NCI-H187 (cell line): ENCODE results near the gene TRAF3IP1.
"Not testable (repeated sequence)": the region's sequence is repeated elsewhere in the genome, so short reads cannot be mapped to it uniquely, and the experiment has no call there.

Experiments
- DNase-seq, 2 experiments: peaks; one replicate each; lab custom pipeline; 2025; lab: John Stamatoyannopoulos, UW

The TRAF3IP1 gene

DNA sequence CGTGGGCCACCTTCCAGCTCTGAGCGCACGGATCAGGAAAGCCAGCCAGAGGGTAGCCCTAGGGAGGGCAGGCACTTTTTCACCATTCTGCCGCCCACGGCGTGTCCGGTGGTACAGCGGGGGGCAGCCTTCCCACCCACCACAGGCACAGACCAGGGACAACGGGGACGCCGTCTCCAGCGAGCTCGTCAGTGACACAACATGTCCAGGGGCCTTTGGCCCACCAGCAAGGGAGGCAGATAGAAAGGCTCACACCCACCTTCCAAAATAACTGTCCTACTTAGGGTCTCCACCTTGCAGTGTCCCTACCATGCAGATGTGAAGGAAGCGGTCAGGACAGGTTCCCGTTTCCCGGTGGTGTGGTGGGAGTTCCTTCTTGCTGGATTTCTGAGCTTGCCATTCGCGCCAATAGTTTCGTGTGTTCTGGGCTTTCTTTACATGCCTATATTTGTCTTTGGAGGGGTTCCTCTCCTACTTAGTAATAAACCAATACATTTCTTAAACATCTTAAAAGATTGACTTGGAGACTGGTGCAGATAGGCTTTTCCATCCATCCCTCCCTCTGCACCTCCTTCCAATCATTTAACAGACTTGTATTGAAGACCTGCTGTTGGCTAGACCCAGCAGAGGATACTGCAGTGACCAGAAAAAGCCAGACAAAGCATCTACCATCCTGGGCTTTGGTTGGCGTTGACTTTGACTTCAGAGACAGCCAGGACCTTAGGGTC is 107.3 kb downstream of the TRAF3IP1 start:
- DNase-seq: no peak

DNA sequence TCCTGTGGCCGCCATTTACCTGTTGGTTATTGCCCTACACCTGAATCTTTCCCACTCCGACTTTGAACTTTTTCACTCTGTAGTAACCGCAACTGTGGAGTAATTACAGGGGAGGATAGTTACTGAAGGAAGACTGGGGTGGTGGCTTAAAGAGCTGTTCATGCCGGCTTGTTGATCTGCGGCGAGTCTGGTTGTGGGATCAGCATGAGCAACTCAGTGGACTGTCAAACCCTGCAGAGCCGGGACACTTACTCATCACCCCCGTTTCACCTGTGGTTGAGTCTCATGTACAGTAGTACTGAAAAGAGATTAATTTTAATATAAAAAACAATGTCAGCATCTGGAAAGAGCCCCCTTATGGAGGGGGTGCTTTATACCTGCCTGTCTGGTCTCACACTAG is 108.5 kb downstream of the TRAF3IP1 start:
- DNase-seq: no peak

DNA sequence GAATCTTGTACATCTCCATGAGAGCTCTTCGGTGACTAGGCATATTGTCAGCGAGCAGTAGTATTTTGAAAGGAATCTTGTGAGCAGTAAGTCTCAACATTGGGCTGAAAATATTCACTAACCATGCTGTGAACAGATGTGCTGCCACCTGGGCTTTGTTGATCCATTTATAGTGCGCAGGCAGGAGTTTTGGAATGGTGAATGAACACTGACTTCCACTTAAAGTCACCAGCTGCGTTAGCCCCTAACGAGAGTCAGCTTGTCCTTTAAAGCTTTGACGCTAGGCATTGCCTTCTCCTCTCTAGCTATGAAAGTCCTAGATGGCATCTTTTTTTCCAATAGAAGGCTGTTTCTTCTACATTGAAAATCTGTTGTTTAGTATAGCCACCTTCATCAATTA is 110.5 kb downstream of the TRAF3IP1 start:
- DNase-seq: no peak

DNA sequence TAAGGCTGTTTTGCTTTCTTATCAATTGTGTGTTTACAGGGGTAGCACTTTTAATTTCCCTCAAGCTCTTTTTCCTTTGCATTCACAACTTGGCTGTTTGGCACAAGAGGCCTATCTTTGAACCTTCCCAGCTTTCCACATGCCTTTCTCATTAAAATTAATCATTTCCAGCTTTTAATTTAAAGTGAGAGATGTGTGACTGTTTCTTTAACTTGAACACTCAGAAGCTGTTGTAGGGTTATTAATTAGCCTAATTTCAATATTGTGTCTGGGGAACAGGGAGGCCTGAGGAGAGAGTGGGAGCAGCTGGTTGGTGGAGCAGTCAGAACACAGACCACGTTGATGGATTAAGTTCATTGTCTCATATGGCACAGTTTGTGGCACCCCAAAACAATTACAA is 111.1 kb downstream of the TRAF3IP1 start:
- DNase-seq: no peak

DNA sequence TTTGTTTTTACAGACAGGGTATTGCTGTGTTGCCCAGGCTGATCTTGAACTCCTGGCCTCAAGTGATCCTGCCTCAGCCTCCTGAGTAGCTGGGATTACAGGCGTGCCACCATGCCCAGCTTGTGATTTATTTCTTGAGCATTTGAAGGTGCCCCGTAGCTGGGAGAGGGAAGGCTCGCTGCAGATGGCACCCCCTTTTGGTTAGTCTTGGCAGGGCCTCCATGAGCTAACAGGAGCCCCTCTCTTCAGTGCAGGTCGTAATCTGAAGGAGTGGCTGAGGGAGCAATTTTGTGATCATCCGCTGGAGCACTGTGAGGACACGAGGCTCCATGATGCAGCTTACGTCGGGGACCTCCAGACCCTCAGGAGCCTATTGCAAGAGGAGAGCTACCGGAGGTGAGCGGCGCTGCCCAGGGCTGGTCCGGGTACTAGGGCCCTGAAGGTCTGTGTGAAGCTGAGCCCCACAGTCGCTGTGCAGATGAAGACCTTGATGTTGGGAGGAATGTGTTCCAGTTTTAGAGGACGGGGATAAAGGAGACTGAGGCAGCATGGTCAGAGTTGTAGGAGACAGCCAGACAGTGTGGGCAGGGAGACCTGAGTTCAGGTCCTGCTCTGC is 113.1 kb downstream of the TRAF3IP1 start:
- no peak for DNase-seq

DNA sequence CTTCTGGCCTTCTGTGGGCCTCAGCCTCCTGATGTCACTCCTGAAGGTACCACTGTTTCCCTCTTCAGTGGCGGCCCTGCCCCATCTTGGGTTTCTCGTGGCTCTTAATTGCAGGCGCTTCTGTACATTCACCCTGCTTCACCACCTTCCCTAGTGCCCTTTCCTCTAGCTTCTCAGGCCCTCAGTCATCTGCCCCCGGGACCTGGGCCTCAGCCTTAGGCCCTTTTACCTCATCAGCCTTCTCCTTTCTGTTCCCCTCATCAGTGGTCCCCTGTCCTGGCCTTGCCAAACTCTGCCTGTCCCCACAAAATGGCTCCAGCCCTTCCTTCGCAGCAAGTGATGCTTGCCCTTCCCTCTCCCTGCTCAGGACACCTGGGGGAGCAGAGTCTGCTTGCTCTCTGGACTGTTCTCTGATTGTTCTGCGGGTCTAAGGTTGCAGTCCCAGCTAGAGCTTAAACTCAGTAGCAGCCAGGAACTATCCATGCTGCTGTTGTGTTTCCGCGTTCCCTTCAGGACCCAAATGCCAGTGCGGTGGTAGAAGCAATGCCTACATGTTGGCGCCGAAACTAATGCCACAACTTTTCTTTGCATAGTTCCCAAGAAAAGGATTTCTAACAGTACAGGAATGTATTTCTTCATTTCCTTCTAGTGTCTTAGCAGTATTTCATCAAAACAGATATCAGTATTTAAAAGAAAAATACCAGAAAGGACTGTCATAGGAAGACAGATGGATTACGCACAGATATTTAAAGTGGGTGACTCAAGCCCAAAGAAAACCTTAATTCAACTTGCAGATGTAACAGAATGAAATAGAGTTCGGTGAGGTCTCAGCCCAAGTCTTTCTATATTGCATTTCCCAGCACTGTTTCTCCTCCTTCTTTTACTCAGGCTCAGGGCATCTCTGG is 113.9 kb downstream of the TRAF3IP1 start:
- DNase-seq: no peak

DNA sequence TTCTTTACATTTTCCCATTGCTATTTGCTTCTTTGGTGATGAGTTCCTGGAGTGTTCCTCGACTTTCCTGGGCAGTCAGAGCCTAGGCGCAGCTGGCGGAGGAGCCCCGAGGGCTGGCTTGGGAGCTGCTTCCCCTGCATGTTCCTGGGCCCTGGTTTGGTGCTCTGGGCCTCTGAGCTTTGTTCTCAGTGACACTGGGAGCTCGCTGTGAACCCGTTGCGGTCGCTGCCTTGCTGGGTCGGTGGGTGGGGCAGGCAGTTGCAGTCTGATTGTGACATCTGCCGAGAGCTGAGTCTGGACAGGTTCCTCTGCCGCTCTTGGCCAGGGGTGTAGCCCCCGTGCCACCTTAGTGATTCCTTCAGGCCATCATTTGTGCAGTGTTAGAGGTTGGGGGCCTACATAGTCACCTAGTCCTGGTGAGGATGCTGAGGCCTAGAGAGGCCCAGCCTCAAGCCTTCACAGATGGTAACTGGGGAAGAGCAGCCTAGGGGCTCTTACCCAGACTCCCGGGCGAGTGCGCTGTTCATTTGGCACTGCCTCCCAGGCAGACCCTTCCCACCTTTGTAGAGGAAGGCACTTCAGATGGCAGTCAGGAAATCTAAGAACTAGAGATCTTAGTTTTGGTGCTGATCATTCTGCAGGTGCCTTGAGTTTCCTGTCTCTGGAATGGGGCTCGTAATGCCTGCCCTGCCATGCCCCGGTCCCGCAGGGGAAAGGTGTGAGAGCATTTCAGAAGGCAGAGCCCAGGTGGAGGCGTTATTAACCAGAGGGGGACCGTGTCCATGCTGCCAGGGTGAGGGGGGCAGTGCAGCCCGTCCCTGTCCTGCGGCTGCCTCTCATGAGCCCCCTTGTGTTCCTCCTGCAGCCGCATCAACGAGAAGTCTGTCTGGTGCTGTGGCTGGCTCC is 114.8 kb downstream of the TRAF3IP1 start:
- DNase-seq: no peak

DNA sequence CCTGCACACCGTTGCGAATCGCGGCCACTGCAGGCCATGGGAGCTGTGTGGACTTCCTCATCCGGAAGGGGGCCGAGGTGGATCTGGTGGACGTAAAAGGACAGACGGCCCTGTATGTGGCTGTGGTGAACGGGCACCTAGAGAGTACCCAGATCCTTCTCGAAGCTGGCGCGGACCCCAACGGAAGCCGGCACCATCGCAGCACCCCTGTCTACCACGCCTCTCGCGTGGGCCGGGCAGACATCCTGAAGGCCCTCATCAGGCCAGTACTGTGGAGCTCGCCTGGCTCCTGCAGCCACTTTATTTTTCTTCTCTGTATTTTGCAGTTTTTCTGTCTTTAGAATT is 115.4 kb downstream of the TRAF3IP1 start:
- no peak for DNase-seq

DNA sequence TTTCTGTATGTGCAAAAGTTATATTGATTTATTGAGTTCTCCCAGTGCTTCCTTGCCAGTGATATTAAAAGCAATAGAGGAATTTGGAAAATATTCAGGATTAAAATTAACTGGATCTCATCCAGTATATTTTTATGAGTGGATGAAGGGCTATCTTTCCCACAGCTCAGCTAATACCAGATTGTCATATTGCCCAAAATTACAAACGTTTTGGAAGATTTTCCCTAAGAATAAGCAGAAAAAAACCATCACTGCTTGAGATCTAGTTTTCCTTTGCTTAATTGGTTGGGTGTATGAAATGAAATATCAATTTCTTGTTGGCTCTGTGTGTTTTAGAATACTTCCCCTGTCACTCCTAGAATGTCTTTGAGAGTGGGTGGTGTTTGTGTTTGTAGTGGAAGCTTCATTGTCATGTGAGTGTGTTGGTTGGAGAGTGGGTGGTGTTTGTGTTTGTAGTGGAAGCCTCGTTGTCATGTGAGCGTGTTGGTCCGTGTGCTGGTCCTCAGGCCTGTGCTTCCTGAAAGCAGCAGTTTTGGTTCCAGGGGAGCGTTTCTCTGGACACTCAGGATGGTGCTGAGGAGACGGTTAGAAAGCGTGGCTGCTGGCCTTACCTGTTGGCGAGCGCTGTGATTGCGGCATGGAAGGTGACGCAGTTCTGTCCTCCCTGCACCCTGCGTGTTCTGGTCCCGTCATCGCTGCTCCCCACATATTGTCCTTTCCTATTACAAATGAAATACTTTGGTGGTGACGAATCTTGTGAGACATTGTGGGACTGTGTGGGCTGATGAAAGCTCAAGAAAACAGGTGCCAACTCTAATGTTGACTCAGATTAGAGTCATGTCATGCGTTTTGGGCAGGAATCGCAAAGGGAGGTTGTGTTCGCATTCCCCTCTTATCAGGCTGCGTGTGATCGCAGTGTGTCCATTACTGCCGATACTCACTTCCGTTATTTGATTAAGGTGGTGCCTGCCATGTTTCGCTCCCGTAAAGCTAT is 118.8 kb downstream of the TRAF3IP1 start:
- DNase-seq: no peak

DNA sequence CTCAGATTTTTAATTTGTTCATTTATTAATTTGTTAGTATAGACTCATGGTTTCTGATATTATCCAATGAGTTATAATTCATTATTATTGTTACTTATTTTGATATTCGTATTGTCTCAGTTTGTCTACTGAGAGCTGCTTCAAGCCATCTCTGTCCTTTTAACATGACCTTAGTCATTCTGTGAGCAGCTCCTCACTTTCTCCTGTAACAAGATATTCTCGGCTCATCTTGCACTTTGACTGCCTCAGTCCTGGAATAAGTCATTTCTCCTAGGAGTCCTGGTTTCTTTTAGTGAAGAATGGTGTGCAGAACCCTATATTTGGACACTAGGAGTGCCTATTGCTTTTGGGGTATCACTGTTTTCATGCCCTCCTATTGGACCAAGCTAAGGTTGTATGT is 119.6 kb downstream of the TRAF3IP1 start:
- no peak for DNase-seq

DNA sequence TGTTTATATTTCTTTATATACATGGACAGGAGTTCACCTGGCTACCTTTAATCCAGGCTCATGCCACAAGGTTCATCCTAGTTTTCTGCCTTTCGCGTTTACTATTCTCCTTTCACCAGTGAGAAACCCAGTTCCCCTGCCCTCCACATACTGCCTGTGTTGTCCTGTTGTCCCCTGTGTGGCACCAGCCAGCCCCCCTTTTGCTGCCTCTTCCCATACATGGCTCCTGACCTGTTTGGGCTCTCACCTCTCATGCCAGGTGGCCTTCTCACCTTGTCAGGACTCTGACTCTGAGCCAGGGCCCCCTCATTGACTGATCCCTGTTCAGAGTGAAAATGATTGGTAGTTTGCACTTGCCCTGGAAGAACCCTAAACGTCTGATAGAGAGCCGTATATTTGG is 120.0 kb downstream of the TRAF3IP1 start:
- no peak for DNase-seq

DNA sequence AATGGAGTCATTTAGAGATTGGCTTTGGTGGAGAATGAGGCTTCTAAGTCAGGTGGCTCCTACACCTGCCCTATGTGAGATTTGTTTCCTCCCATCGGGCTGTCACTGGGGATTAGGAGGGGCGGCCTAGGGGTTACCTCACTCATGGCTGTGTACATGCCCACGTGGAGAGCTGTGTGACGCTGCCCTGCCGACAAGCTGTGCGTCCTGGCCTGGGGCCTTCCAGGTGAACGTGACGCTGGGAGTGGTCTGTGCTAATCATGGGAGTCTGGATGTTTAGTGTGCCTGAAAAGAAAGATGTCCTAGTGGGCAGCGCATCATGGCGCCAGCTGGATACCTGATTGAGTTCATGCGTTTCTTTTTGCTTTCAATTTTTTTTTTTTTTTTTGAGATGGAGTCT is 120.4 kb downstream of the TRAF3IP1 start:
- no peak for DNase-seq

DNA sequence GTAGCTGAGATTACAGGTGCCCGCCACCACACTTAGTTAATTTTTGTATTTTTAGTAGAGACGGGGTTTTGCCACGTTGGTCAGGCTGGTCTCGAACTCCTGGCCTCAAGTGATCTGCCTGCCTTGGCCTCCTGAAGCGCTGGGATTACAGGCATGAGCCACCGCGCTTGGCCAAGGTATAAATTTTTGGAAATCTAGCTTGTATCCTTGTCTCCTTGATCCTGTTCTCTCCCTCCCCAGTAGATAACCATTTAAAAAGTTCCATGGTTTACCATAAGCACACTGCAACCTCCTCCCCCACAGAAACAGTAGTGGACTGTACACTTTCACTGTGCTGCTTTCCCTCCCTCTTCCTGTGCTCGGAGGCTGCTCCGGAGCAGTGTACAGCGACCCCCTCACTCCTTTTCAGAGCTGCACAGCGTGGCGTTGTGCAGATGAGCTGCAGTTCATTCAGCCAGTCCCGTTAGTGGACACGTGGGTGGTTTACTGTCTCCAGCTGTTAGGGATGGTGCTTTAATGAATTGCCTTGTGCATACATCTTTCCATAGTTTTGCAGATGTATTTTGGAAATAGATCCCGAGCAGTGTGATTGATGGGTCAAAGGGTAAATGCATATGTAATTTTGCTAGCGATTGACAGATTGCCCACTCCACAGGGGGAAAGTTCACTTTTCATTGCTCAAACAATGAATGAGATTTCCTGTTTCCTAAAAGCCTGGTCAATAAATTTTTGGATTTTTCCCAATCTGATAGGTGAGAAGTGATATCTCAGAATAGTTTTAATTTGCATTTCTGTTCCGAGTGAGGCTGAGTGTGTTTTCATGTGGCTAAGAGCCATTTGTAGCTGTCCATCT is 121.2 kb downstream of the TRAF3IP1 start:
- no peak for DNase-seq

DNA sequence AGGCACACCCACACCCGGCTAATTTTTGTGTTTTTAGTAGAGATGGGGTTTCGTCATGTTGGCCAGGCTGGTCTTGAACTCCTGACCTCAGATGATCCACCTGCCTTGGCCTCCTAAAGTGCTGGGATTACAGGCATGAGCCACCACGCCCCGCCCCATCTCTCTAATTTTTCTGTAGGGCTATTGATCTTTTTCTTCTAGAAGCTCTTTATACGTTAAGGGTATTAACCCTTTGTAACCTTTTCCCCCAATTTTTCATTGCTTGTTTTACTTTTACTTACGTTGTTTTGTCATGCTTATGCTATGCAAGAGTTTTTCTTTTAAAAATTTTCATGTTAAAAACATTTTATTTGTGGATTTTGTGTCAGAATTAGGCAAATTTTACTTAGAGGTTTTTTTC is 121.9 kb downstream of the TRAF3IP1 start:
- not testable (repeated sequence) for DNase-seq

DNA sequence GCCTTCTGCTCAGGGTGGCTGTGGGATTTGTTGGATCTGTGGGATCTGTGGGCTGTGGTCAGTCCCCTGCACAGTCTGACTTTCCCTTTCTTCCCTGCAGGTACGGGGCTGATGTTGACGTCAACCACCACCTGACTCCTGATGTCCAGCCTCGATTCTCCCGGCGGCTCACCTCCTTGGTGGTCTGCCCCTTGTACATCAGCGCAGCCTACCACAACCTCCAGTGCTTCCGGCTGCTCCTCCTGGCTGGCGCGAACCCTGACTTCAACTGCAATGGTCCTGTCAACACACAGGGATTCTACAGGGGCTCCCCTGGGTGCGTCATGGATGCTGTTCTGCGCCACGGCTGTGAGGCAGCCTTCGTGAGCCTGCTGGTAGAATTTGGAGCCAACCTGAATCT is 123.9 kb downstream of the TRAF3IP1 start:
- no peak for DNase-seq

DNA sequence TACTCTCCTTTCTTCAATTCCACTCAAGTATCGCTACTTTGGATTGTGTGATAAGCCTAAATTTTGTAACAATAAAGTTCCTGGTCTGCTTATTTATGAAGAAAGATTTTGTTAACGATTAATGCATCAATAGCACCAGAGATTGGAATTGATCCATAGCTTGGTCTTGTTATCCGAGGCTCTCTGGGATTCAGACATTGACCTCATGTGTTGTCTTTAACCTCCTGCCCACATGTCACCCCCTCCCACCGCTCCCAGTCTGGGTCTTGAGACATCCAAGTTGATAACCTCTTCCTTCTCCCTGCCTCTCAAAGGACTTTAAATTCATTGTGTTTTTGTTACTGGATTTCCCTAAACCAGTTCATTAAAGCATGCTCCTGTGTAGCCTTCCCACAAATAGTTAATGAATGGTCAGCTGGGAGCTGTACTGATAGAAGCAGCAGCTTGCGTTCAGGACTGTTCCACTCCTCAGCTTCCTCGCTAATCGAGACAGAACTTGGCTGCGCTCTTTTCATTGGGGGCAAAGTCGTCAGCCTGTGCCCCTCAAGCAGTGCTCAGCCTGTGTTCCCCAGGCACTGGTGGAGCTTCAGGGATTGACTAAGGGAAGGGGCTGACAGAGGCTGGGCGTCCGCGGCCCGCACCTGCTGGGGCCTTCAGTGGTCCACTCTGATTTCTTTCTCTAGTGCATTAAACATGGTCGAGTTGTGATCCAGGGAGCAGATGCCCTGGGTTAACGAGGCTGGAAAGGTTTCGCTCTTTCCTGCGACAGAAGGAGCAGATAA is 125.3 kb downstream of the TRAF3IP1 start:
- no peak for DNase-seq

DNA sequence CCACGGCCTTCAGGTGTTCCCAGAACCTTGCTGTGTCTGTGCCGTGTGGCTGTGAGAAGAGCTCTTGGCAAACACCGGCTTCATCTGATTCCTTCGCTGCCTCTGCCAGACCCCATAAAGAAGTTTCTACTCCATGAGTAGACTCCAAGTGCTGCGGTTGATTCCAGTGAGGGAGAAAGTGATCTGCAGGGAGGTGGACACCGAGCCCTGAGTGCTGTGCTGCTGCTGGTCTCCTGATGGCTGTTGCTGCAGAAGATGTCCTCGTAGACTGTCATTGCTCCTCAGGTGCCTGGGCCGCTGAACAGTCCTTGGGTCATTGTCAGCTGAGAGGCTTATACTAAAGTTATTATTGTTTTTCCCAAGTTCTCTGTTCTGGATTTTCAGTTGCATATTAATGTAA is 126.1 kb downstream of the TRAF3IP1 start:
- no peak for DNase-seq

DNA sequence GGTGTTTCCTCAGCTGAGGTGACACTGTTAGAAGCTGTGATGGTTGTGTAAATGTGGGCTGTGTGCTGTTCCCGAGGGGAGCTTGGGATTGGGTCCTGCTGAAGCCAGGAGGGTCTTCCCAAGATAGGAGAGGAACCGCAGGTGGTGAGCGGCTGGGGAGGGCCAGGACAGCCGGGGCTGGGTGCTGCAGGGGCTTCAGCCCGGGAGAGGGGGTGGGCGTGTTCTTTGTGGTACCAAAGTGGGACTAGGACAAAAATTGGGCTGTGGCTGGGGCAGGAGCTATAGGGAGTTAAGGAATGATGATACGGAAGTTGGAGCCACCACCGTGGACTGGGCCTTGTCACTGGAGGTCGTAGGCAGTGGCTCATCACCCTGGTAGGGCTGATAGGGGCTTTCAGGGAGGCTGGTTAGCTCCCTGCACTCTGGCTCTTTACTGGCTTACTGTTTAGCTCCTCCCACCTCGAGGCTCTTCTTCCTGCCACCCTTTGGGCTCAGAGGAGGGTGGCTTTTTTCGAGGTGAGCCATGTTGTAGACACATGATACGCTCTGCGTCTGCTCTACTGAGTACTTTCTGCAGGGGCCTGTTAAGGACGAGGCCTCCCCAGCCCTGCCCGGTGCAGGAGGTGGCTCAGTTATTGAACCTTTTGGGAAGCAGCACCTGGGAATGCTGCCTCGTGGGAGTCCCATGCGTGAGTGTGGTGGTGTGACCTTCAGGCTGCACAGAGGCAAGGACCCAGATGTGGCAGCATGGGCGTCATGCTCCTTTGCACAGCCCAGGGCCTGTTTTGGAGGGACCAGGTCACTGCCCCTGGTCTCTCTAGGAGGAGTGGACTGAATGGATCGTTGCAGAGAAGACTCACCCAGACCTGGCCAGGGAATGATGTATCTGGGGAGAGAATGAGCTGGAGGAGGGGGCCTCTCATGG is 128.0 kb downstream of the TRAF3IP1 start:
- DNase-seq: no peak
